Esophagus (tissue), 2 donors: ENCODE results near the gene GTSE1. TPM values are rescaled to one million over a fixed set of nuclear protein-coding genes. Genes with fewer than 3 reads are reported as not detected.

Source experiments
- H3K27ac ChIP-seq, 2 donors: one replicate each; pipeline ENCODE4 v1.5.1; 2013; ENCODE audit warnings: low read depth in 2 of 2, mild to moderate bottlenecking in 2 of 2, inconsistent platforms in 1 of 2, low read length in 1 of 2, moderate library complexity in 1 of 2
- H3K27me3 ChIP-seq, 2 donors: one replicate each; pipeline ENCODE4 v1.6.1; 2013; ENCODE audit warnings: low read length in 2 of 2, control low read depth in 1 of 2, mild to moderate bottlenecking in 1 of 2; ENCODE audit not compliant: insufficient read depth in 2 of 2, control insufficient read depth in 1 of 2
- H3K36me3 ChIP-seq, 2 donors: one replicate each; pipeline ENCODE4 v1.6.1; 2013; ENCODE audit warnings: low read length in 1 of 2; ENCODE audit not compliant: control insufficient read depth in 2 of 2, insufficient read depth in 2 of 2
- H3K4me1 ChIP-seq, 2 donors: one replicate each; pipeline ENCODE4 v1.6.1; 2013; ENCODE audit warnings: low read length in 1 of 2; ENCODE audit not compliant: control insufficient read depth in 2 of 2, insufficient read depth in 2 of 2
- H3K4me3 ChIP-seq, 2 donors: one replicate each; pipeline ENCODE4 v1.5.1; 2013; ENCODE audit warnings: low read length in 2 of 2, mild to moderate bottlenecking in 2 of 2, low read depth in 1 of 2, moderate library complexity in 1 of 2
- H3K9me3 ChIP-seq, 2 donors: one replicate each; pipeline ENCODE4 v1.6.1; 2013; ENCODE audit warnings: mild to moderate bottlenecking in 2 of 2, low read depth in 1 of 2, low read length in 1 of 2, moderate library complexity in 1 of 2; ENCODE audit not compliant: control insufficient read depth in 2 of 2, insufficient read depth in 1 of 2
- WGBS, 2 donors: extraction: QIAGEN DNeasy Blood & Tissue Kit; methylation state at CpG; one replicate each; pipeline ENCODE4 v1.1.7; 2013; 5-methylcytosine and 5-hydroxymethylcytosine counted together
- polyA plus RNA-seq, 2 donors: library from polyadenylated mRNA; stranded (reverse); fragments of 200-250 nt; gene quantifications; one replicate each; pipeline ENCODE4 v1.2.3, GENCODE V29; 2013
- donor health status: healthy with polysubstance abuse.
- donor health status: Bipolar disorder and iron deficiency.

Gene GTSE1
- polyA plus RNA-seq, 2 donors = 5.0 to 7.4 TPM

- 29 to 32% methylated on average over 18 to 19 of the region's 19 CpGs for WGBS, 2 donors
- Histone ChIP-seq H3K27ac (peak overlapping the region in 1 of 2 donors; percentile 43), H3K36me3 (peaks cover 0 to 37% of the 10 kb centered on the region in 2 donors), H3K4me3 (no peak overlapping the region), H3K9me3 (no peaks in the 10 kb centered on the region), H3K27me3 (no peaks in the 10 kb centered on the region), H3K4me1 (peaks cover 0 to 10% of the 10 kb centered on the region in 2 donors)
Measured at GRCh38 chr22:46367707-46368191, 71.1 kb downstream of the GTSE1 start.

DNA sequence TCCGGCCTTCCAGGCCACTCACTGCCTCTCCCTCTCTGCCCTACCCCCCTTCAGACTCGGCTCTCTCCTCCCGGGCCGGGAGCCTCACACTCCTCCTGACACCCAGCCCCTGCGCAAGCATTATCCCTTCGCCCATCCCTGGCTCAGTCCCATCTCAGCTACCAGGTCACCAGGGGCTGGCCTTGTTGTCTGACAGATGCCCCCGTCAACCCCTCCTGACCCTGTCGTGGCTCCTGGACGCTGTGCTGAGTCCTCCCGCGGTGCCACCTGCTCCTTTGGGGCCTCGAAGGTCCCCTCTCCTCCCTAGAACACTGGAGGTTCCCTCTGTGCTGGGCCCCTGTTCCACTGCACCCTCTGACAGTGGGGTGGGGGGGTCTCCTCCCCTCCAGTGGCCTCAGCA, 71.8 kb downstream of the GTSE1 start:
- Histone ChIP-seq H3K27me3 (no peaks in the 10 kb centered on the region), H3K27ac (no peak overlapping the region), H3K36me3 (peaks cover 0 to 34% of the 10 kb centered on the region in 2 donors), H3K4me1 (peaks cover 3 to 14% of the 10 kb centered on the region in 2 donors), H3K9me3 (no peaks in the 10 kb centered on the region), H3K4me3 (no peak overlapping the region)
- WGBS, 2 donors = 76 to 78% methylated on average over 11 to 12 of the region's 12 CpGs

DNA sequence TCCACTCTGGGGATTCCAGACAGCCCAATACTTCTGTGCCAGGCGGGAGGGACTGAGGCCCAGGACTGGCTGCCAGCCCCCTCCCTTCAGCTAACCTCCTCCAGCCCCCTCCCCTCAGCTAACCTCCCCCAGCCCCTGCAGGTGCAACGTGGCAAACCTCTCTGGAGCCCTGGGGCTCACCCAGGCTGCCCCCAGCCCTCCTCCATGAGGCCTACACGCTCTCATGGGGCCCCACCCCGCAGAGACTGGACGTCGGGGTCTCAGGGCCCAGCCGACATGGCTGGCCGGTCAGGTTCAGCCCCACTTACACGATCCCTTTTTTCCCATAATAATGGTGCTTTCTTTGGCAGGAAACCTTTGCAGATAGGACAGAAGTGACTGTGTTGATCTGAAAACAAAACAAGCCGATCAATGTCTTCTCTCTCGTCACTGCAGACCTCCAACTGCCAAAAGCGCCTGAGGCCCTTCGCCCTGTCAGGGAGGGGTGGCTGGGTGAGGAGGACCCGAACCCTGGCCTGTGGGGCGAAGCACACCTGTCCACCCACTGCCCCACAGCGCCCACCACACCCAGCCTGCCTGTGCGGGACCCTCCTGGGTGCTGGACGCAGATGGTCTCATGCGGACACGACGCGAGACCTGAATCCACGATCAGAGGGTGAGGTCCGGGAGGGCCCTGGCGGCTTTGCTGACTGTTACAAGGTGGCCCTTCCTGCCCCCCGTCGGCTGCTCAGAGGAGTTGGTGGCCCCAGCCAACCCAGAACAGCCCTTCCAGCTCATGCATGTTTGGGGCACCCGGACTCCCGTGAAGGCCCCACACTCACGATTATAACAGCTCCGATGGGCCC, 72.4 kb downstream of the GTSE1 start:
- Histone ChIP-seq H3K27ac (no peak overlapping the region), H3K4me1 (peaks cover 3 to 19% of the 10 kb centered on the region in 2 donors), H3K9me3 (no peaks in the 10 kb centered on the region), H3K4me3 (no peak overlapping the region), H3K36me3 (peaks cover 0 to 32% of the 10 kb centered on the region in 2 donors), H3K27me3 (no peaks in the 10 kb centered on the region)
- WGBS, 2 donors = 86 to 93% methylated on average over 30 to 31 of the region's 31 CpGs

DNA sequence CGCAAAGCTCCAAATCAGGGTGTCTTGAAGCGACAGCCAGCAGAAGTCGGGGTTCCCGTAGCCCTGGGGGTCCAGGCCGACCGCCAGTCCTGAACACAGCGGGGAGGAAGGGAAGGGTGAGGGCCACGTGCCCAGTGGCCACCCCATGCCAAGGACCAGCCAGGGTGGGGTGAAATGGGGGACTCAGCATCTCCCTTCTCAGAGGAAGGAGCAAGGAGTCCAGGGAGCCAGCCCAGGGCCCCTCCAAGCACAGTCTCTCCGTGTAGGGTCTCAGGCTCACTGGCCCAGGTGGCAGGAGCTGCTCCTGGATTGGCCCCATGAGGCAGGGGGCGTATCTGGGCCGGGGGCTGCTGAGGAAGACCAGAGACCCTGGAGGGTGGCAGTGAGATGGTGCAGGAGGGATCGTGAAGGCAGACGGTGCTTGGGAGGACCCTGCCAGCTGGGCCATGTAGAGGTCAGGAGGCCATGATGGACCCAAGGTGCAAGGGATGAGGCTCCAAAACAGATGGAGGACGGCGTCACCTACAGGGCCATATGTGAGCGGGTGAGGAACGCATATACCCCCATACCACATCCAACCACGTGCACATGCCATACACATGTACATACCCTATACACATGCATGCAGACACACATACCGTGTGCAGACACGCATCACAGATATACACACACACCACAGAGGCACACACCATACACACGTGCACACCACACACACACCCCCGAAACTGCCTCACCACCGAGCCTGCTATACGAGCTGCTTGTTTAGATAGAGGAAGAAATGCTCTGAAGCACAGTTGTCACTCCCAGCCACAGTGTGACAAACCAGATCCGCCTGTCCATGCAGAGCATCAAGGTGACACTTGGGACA, 73.3 kb downstream of the GTSE1 start:
- Histone ChIP-seq H3K4me1 (peaks cover 3 to 25% of the 10 kb centered on the region in 2 donors), H3K36me3 (peaks cover 0 to 24% of the 10 kb centered on the region in 2 donors), H3K9me3 (no peaks in the 10 kb centered on the region), H3K27ac (peak overlapping the region in 1 of 2 donors; percentile 85), H3K27me3 (no peaks in the 10 kb centered on the region), H3K4me3 (no peak overlapping the region)
- 79 to 81% methylated on average over 25 of the region's 25 CpGs for whole genome bisulfite sequencing, 2 donors

DNA sequence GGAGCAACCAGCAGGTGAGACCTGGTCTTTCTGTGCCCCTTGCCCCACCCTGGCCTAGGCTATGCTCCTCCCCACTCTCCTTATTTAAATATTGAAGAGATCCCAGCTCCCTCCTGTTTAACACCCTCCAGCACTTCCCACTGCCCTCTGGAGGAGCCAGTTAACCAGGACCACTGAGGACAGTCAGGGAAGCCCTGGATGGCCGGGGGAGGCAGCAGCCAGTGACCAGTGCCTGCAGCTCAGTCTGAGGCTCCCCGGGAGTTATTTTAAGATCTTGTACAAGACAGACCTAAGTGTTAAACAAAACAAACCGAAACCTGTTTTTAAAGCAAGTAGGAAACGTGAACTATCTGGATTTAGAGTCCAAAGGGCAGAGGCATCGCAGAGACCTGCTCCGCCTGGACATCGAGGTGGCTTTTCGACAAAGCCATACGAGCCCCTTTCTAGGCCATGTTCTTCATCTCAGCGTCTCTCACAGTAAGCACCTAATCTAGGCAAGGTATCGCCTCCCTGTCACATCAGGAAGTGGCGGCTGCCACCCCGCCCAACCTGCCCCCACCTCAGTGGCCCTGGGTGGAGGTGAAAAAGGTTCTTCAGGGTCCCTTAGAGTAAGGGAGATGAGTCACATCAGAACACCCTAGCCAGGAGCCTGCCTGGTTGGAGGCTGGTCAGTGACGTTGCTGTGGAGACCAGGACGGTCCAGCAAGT, 74.1 kb downstream of the GTSE1 start:
- Histone ChIP-seq H3K4me3 (no peak overlapping the region), H3K36me3 (peaks cover 0 to 19% of the 10 kb centered on the region in 2 donors), H3K27ac (peak overlapping the region; percentile 62 to 82), H3K27me3 (no peaks in the 10 kb centered on the region), H3K9me3 (no peaks in the 10 kb centered on the region), H3K4me1 (peaks cover 3 to 25% of the 10 kb centered on the region in 2 donors)
- WGBS, 2 donors = 65 to 76% methylated on average over 15 of the region's 15 CpGs

DNA sequence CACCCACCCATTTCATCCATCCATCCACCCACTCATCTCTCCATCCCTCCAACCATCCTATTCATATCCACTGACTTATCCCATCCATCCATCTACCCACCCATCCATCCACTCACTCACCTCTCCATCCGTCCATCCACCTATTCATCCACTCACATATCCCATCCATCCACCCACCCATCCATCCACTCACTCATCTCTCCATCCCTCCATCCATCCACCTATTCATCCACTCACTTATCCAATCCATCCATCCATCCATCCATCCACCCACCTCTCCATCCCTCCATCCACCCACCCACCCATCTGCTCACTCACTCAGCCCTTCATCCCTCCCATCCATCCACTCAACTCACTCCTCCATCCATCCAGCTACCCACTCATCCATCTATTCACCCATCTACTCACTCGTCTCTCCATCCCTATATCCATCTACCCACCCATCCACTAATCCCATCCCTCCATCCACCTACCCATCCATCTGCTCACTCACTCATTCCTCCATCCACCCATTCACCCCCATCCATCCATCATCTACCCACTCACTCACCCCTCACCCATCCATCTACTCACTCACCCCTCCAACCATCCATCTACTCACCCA, 75.1 kb downstream of the GTSE1 start:
- Histone ChIP-seq H3K4me3 (no peak overlapping the region), H3K36me3 (peaks cover 0 to 14% of the 10 kb centered on the region in 2 donors), H3K4me1 (peaks cover 3 to 25% of the 10 kb centered on the region in 2 donors), H3K9me3 (no peaks in the 10 kb centered on the region), H3K27me3 (no peaks in the 10 kb centered on the region), H3K27ac (no peak overlapping the region)
- 86 to 92% methylated on average over 2 of the region's 2 CpGs for WGBS, 2 donors

- no peaks in the 10 kb centered on the region for H3K27me3 ChIP-seq
- peak overlapping the region; percentile 90 to 95 for H3K27ac ChIP-seq
Measured at GRCh38 chr22:46372686-46373085, 76.0 kb downstream of the GTSE1 start.

DNA sequence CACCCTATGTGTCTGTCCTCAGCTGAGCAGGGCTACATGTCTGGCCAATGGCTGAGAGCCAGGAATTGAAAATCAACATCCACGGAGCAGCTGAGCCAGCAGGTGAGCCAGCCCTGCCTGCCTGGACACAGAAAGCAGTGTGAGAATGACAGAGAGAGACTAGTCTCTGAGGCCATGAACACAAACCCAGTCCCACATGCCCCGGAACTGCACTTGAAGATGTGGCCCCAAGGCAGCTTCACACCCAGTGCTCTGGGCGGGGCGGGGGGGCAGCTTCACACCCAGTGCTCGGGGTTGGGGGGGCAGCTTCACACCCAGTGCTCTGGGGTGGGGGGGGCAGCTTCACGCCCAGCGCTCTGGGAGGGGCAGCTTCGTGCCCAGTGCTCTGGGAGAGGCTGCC, 76.5 kb downstream of the GTSE1 start:
- Histone ChIP-seq H3K27me3 (no peaks in the 10 kb centered on the region), H3K36me3 (peaks cover 0 to 13% of the 10 kb centered on the region in 2 donors), H3K4me1 (peaks cover 3 to 31% of the 10 kb centered on the region in 2 donors), H3K9me3 (peaks cover 0 to 3% of the 10 kb centered on the region in 2 donors), H3K4me3 (no peak overlapping the region), H3K27ac (peak overlapping the region; percentile 90 to 95)
- 41 to 48% methylated on average over 7 to 8 of the region's 8 CpGs for WGBS, 2 donors

More at GRCh38 chr22:46372686-46373085, 76.0 kb downstream of the GTSE1 start:
- WGBS, 2 donors = 90 to 92% methylated on average over 18 of the region's 18 CpGs
- Histone ChIP-seq H3K9me3 (peaks cover 0 to 3% of the 10 kb centered on the region in 2 donors), H3K4me3 (no peak overlapping the region), H3K4me1 (peaks cover 3 to 29% of the 10 kb centered on the region in 2 donors), H3K36me3 (peaks cover 0 to 13% of the 10 kb centered on the region in 2 donors)
